Activated CD4-positive, alpha-beta T cell treated with anti-CD3 and anti-CD28 coated beads, Interleukin-2, amount 50 U/mL, for 24 hours (primary cell): Measurements from ENCODE around the gene NEMP1.
"Not testable (repeated sequence)": the region's sequence is repeated elsewhere in the genome, so short reads cannot be mapped to it uniquely, and the experiment has no call there.

Source experiments
- DNase-seq, 2 donors: peaks; one replicate each; pipeline ENCODE4 v3.0.0-alpha.2; 2020; ENCODE audit warnings: low read depth in 1 of 2, low spot score in 1 of 2

The NEMP1 gene

DNA sequence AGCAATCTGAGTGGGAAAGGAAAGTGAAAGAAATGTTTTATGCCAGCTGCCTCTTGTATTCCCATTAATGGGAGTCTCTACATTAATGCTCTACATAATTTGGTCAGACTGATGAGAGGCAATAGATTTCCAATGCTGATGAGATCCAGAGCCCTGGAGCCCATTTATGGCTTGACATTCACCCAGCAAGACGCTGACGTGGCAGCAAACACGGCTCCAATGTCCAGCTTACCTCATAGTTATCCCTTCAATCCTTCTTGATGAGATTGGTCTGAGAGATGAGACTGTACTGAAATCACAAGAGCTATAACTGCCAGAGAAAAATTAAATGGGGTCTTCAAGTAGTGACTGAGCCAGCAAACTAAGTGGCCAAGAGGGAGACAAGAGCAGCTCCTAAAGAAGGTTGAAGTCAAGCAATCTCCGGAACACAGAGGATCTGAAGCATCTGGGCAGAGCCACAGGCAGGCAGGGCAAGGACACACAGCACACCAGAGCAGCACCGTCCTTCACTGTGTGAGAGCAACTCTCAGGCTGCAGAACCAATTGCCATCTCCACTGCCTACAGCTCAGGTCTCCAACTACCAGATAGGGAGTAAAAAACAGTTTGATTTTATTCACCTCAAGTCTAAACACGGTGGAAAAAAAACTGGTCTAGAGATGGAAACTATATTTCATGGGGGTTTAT, 21.4 kb downstream of the NEMP1 start:
- no peak for DNase-seq

DNA sequence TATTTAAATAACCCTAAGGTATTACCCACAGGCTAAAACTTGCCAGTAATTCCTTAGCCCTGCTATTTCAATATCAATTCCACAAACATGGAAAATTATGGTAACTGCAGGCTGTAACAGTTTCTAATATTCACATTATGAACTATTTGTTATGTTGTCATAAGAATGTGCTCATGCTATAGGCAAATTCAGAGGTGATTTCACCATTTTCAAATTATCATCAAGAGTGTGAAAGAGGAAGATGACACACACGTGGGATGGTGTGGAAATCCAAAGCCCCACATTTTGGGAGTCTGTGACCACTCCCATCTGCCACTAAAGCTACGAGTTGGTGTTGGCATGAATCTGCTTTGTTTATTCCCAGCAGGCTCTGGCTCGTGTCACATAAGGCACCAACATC, 22.8 kb downstream of the NEMP1 start:
- no peak for DNase-seq

DNA sequence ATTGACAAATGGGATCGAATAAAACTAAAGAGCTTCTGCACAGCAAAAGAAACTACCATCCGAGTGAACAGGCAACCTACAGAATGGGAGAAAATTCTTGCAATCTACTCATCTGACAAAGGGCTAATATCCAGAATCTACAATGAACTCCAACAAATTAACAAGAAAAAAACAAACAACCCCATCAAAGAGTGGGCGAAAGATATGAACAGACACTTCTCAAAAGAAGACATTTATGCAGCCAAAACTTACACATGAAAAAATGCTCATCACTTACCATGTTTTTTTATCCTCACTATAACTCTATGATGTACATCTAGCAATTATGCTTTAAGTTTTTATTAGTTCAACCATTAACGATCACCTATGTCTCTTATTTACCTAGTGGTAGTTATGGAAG, 24.7 kb downstream of the NEMP1 start:
- not testable (repeated sequence) for DNase-seq

DNA sequence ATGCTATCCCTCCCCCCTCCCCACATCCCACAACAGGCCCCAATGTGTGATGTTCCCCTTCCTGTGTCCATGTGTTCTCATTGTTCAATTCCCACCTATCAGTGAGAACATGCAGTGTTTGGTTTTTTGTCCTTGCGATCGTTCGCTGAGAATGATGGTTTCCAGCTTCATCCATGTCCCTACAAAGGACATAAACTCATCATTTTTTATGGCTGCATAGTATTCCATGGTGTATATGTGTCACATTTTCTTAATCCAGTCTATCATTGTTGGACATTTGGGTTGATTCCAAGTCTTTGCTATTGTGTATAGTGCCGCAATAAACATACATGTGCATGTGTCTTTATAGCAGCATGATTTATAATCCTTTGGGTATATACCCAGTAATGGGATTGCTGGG, 25.4 kb downstream of the NEMP1 start:
- not testable (repeated sequence) for DNase-seq

DNA sequence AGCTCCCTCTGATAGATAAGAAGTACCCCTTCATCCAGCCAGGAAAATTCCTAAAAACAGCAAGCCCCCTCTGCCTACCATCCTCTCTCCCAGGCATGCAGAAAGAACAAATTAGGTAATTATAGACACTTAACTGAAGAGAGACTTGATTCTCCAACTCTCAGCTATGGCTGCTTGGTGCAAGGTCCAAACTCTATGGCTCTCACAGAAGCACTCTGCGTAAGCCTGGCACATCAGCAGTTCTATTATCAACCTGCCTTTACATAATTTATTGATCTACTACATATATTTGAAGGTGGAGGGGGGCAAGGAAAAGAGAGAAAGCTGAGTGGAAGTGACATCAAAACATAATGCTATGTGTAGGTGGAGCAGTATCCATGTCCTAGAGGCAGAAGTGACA, 27.6 kb downstream of the NEMP1 start:
- DNase-seq, result no peak

DNA sequence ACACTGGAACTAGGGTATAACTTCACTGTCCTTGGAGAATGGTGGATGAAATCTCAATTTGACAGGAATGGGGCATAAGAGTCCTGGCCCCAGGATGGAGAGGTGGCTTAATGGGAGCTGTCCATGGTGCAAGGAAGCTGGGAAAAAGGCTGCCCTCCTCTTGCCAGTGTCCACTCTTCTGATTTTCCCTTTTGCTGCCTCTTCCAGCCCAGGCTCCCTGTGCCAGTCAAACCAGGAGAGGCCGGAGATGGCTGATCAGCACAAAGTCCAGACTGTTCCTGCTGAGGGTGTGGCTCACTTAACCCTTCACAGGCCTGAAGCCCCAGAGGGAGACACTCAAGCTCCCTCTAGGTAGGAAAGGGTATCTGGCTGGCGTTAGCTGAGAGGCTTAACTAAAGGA, 28.7 kb downstream of the NEMP1 start, which contains the start of gene MYO1A:
Gene MYO1A (minus strand): TSS at position 240 of the 400 bp plus-strand sequence. CDS start 1,806 bp downstream, outside the sequence.
- DNase-seq, result no peak

DNA sequence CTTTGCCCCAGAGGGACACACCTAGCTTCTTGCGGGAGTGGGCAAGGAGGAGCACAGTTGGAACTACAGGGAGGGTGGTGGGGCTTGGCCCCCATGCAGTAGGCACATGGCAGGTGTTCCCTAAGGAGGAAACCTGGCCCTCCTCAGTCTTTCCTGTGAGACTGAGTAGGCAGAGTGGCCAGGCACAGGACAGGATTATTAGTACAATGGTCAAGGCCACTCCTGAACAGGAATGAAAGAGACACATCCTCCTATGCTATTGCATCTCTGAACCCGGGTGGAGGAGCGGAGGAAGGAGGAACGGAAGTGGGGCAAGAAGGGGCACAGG, 29.5 kb downstream of the NEMP1 start:
- no peak for DNase-seq

DNA sequence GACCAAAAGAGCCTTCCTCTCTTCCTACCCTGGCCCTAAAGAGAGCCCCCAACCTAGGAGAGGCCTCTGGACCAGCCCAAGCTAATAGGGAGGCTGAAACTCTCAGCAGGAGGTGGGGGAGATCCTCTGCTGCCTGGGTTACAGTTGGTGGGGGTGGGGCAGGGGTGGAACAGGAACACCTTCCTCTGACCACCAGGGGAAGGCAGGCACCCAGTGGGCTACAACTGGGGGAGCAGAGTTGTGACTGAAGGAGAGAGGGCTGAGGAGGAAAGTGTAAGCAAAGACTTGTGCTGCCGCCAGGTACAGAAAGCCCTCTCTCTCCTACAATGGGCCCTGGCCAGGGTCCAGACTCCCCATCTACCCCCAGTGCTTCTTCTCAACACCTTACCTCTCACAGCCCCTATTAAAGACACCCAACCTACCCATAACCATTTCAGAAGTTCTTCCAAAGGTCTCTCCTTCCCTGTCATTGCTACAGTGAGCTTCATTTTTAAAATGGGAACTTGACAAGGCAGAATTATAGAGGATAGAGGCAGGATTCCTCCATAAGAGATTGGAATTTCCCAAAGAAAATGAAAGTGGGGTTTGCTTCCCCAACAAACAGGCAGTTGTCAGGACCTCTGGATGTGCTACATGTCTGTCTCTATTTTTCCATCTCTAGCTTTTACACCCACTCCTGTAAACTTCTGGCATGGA, 30.0 kb downstream of the NEMP1 start:
- no peak for DNase-seq

DNA sequence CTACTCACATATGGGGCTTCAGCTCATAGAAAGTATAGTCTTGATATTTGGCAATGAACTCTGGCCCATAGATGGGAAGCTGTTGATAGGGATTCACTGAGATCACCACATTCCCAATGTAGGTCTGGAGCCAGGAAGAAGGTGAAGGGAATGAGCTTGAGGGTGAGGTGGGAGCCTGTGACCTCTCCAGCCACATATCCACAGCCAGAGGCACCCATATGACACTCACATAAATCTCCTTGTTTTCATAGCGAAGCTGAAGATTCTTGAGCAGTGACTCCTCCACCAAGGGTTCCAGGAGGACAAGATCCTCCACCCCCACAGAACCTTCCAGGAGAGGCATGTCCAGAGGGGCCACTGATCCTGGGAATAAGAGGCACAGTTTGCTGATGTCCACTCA, 30.6 kb downstream of the NEMP1 start:
- DNase-seq, result no peak

DNA sequence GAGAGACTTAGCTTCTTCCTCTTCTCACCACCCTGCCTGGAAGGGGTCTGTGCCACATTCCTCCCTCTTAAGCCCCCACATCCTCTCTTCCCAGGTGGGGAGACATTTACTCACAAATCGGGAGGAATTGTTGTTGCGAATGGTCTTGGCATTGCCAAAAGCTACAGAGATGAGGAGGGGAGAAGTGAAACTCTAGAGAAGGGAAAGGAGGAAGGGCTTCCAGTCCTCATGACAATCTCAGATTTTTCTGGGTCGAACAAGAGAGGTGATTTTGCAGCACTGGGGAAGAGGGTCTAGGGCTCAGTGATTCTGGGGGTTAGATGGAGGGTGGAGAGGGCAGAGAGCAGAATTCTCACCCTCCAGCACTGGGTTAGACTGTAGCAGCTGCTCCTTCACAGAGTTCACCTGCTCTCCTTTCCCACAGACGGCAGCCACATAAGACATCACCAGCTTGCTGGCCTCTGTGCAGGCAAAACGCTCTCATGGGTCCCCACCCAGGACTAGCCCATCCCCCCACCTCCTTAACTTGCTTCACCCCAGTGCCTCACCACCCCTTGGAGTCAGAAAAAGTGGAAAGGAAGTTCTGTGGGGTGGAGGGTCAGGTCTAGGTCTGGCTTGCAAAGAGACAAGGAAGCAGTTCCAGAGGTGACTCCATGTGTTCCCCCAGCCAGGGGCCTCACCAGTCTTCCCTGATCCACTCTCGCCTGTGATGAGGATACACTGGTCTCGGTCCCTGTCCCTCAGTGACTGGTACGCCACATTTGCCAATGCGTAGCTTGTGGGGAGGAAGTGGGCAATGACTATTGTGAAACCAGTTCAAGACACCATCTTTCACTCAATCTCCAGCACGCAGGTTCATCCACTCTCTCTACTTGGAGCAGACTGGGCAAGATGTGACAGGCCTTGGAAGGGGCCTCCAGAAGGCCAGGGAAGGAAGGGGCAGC, 31.4 kb downstream of the NEMP1 start:
- DNase-seq, result no peak

DNA sequence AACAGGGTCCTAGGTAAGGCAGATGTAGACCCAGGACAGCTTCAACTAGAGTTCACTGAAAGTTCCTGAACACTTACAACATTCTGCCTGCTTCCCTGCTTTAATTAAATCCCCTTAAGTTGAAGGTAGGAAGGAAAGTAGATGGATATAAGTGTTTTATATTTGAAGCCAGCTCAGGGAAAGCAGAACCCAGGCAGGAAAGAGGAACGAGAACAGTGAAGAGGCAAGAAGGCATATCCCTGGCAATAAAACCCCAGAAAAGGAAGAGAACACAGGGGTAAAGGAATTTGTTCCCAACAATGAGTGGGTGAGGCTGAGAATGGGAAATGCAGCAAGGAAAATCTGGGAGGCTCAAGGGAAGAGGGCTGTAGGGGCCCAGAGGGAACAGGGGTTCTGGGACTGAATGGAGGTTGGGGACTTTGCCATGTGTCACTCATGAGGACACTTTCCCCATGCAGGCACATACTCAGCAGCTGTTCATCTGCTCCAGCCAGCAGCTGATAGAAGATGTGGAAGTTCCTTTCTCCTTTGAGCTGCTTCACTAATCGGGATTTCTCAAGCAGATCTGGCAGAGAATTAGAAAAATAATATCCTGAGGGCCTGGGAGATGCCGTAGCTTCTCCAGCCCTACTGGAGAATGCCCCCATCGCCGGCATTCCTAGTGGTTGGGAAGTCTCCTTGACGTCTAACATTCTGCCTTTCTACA, 32.4 kb downstream of the NEMP1 start:
- DNase-seq, result no peak

DNA sequence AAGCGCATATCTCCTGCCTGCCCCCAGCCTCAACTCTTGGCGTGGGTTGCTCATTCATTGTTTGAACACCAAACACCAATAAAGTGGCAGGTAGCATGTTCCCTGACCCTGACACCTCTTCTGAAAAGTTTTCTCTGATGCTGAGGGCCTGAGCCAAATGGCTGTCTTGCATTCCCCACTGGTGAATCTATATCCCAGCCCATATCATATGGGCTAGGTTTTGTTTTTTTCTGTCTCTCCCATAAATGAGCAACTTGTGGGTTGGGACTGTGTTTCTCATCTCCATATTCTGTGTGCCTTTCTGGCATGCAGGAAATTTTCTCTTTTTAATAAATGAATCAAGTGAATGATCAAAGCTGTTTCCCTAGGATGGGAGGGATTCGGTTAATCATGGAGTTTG, 33.7 kb downstream of the NEMP1 start:
- DNase-seq, result no peak

DNA sequence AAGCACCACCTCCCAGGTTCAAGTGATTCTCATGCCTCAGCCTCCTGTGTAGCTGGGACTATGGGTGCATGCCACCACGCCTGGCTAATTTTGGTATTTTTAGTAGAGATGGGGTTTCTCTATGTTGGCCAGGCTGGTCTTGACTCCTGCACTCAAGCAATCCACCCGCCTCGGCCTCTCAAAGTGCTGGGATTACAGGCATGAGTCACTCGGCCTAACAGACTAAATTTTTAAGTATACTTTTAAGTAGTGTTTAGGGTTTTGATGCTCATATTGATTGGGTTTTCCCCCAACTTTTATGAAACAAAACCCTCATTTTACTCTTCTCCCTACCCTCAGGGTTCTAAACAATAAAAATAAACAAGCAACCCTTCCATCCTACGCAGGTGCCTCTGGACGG, 34.1 kb downstream of the NEMP1 start:
- no peak for DNase-seq

DNA sequence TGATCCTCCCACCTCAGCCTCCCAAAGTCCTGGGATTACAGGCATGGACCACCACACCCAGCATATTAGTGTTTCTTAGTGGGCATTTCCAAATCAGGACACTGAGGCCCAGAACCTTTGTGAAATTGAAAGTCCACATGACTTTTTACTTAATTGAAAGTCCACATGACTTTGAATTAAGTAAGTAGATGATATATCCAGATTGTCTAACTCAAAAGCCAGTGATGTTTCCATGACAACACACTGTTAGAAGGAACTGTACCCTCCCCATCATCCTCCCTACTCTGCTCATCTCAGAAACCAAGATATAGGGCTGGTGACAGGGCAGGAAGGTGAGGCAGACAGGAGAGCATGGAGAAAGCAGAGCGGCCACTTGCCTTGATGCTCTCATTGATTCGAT, 35.9 kb downstream of the NEMP1 start:
- no peak for DNase-seq

DNA sequence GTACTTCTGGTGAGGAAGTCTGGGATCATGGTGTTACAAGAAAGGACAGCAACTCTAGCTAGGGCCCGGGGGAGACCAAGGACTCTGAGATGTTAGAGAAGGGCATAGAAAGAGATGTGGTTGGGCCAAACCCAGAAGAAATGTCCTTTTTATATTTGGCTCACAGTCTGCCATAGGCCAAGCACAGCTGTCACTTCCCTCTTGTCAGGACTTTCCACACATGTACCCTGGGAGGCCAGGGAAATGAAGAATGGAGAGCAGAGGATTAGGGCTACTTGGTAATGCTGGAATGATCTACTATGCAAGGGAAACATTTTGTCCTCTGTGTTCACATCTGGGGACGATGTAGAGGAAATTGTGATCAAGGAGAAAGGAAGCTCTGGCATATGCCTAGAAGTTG, 37.8 kb downstream of the NEMP1 start:
- no peak for DNase-seq

DNA sequence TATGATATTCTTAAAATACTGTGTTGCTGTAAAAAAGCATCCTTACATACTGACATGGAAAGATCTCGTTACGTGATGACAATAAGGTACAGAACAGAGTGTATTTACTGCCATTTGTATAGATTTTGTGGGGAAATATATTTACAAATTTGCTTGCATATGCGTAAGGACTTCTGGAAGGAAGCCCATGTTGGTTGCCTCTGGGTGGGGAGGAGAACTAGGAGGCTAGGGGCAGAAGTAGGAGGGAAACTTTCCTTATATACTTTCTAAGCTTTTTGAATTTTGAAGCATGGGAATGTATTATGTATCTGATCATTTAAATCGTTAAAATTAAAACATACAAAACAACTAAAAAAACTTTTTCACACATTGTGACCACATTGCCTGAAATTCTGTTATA, 38.4 kb downstream of the NEMP1 start:
- no peak for DNase-seq

DNA sequence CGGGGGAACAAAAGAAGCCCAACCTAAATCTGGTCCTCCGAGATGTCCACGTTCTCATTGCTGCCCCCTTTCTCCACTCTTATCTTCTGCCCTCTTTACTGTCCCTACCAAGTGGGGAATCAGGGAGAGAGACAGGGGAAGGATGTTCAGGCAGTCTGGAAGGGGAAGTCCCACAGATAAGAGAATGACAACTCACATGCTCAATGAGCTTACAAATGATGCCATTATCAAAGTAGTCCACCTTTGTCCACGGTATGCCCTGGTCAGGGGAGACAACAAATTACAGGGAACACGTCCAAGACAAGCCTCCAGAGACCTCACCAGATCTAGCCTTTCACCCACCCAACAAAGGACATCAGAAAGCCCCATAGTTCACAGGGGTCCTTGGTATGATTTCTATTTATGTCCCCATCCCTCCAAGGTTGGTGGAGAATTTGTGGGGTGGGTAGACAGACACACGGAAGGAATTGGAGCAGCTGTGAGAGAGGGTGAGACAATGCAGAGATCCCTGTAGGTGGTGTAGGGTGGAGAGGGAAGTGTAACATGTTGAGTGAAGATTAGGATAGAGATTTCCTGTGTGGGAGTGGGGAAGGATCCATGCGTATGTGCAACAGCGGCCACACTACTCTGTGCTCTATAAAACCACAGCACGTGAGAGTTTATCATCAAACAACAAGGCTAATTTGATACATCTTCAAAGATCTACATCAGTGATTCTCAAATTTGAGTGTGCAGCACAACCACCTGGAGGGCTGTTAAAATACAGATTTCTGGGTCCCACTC, 39.4 kb downstream of the NEMP1 start:
- DNase-seq, result no peak

DNA sequence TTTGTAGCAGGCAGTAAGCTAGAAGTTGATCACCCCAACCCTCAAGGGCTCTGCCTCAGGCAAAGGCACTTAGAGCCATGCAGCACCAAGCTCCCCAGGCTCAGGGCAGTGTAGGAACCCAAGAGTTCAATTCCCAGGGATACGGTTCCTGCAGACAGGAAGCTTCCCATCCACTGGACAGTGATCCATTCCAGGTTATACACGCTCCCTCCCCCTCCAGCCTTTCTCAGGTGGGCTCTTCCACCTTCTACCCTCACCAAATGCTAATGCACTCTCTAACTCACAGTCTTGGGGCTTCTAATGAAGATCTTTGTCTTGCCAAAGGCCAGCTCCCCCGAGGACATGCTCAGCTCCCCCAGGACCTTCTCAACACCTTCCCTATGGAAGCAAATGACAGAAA, 41.3 kb downstream of the NEMP1 start:
- no peak for DNase-seq

DNA sequence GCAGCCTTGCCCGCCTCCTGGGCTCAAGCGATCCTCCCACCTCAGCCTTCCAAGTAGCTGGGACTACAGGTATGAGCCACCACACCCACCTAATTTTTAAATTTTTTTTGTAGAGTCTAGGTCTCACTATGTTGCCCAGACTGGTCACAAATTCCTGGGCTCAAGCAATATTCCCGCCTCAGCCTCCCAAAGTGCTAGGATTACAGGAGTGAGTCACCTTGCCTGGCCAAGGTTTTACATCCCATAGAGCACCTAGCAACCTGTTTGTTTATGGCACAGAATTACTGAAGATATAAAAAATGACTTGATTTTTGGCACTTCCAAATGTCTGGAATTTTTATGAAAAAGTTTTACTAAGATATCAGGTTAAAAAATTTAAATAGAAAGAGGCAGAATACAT, 45.2 kb downstream of the NEMP1 start:
- DNase-seq, result no peak

DNA sequence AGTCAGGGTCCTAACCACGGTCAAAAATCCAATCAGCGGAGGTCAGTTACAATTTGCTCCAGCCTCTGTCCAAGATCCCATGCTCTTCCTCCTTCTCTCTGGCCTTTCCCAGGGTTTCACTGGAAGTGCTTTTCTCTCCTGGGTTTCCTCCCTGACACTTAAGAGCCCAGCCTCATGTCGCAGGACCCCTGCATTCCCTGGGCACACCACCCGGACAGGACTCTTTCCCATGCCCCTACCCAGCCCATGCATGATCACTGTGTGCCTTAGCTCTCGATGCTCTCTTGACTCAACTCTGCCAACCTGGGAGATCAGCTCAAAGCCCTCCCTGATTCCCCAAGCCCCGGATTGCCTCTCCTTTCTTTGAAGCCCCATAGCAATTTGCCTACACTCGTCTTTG, 46.8 kb downstream of the NEMP1 start:
- DNase-seq, result no peak
